K562 (cell line): ENCODE data around the gene SLC11A1. TPM values are rescaled to one million over a fixed set of nuclear protein-coding genes. Genes with fewer than 3 reads are reported as not detected.

Experiments
- ATF4 ChIP-seq: fragments of 450-650 bp; formaldehyde crosslinking; IDR thresholded peaks from 2 replicates; pipeline ENCODE4 v1.4.0; 2022; ENCODE audit warnings: mild to moderate bottlenecking, moderate library complexity
- CBX8 ChIP-seq: fragments of 200-600 bp; sonication (generic); IDR thresholded peaks from 2 replicates; pipeline ENCODE4 v1.6.1; 2012; ENCODE audit warnings: borderline replicate concordance, mixed run types, low read depth, mild to moderate bottlenecking, moderate library complexity, mixed read lengths, low read length, control low read depth, inconsistent platforms; ENCODE audit not compliant: poor library complexity, severe bottlenecking; ENCODE audit errors: extremely low read depth
- E4F1 ChIP-seq: fragments of 250-450 bp; sonication (Bioruptor Pico); IDR thresholded peaks from 2 replicates; pipeline ENCODE4 v1.5.0; 2021; ENCODE audit warnings: mild to moderate bottlenecking, borderline replicate concordance
- EHMT2 ChIP-seq: fragments of 450-650 bp; IDR thresholded peaks from 2 replicates; pipeline ENCODE4 v1.6.1; 2018; ENCODE audit warnings: antibody characterized with exemption
- GATAD2B ChIP-seq: fragments of 450-650 bp; IDR thresholded peaks from 2 replicates; pipeline ENCODE4 v1.6.1; 2017; ENCODE audit warnings: mild to moderate bottlenecking, borderline replicate concordance
- HDAC3 ChIP-seq: fragments of 450-650 bp; IDR thresholded peaks from 2 replicates; pipeline ENCODE4 v1.6.1; 2018; ENCODE audit warnings: borderline replicate concordance, mild to moderate bottlenecking, moderate library complexity; ENCODE audit not compliant: partially characterized antibody
- HDAC8 ChIP-seq: fragments of 450-650 bp; IDR thresholded peaks from 2 replicates; pipeline ENCODE4 v1.6.1; 2016; ENCODE audit warnings: mild to moderate bottlenecking, missing genetic modification characterization, moderate library complexity, missing compliant biosample characterization
- ILF3 ChIP-seq: fragments of 450-650 bp; IDR thresholded peaks from 2 replicates; pipeline ENCODE4 v1.6.1; 2018; ENCODE audit warnings: antibody characterized with exemption, mild to moderate bottlenecking, moderate library complexity, borderline replicate concordance
- MAZ ChIP-seq, 2 experiments: fragments of 450-650 bp in 1 of 2; sonication (generic) in 1 of 2; formaldehyde crosslinking; IDR thresholded peaks in 1 of 2; conservative IDR thresholded peaks in 1 of 2; 2 replicates each; pipeline versions ENCODE4 v1.4.0 to v1.5.0; 2020; ENCODE audit warnings: mild to moderate bottlenecking in 1 of 2, missing genetic modification reagents in 1 of 2
- MLLT1 ChIP-seq, 2 experiments: fragments of 450-650 bp; IDR thresholded peaks; 2 replicates each; pipeline ENCODE4 v1.6.1; 2016
- MYBL2 ChIP-seq, 2 experiments: fragments of 450-650 bp in 1 of 2; sonication (generic) in 1 of 2; formaldehyde crosslinking in 1 of 2; IDR thresholded peaks; 2 replicates each; pipeline versions ENCODE4 v1.6.1 to v1.8.1; 2017 to 2022; ENCODE audit warnings: borderline replicate concordance in 1 of 2, inconsistent platforms in 1 of 2, low read depth in 1 of 2, mild to moderate bottlenecking in 1 of 2, missing genetic modification reagents in 1 of 2, moderate library complexity in 1 of 2
- PHB2 ChIP-seq: fragments of 450-650 bp; IDR thresholded peaks from 2 replicates; pipeline ENCODE4 v1.6.1; 2017; ENCODE audit warnings: low read depth
- PHF8 ChIP-seq: fragments of 200-600 bp; sonication (generic); IDR thresholded peaks from 2 replicates; pipeline ENCODE4 v1.6.1; 2012; ENCODE audit warnings: mixed run types, mild to moderate bottlenecking, inconsistent platforms, low read length, moderate library complexity, borderline replicate concordance
- POLR2G ChIP-seq: fragments of 200-400 bp; formaldehyde crosslinking; IDR thresholded peaks from 2 replicates; pipeline ENCODE4 v1.6.1; 2017; ENCODE audit warnings: low read depth, mild to moderate bottlenecking, antibody characterized with exemption, low read length, moderate library complexity
- POU5F1 ChIP-seq: fragments of 150-350 bp; IDR thresholded peaks from 2 replicates; pipeline ENCODE4 v1.6.1; 2014; ENCODE audit warnings: borderline replicate concordance, low read length, low read depth, mild to moderate bottlenecking; ENCODE audit not compliant: partially characterized antibody
- RBM25 ChIP-seq: fragments of 200-400 bp; formaldehyde crosslinking; IDR thresholded peaks from 2 replicates; pipeline ENCODE4 v1.6.1; 2018; ENCODE audit warnings: low read length, low read depth, moderate library complexity; ENCODE audit not compliant: severe bottlenecking
- RFX7 ChIP-seq: fragments of 250-450 bp; sonication (Bioruptor Pico); IDR thresholded peaks from 2 replicates; pipeline ENCODE4 v1.5.1; 2021; ENCODE audit warnings: mild to moderate bottlenecking
- TCF3 ChIP-seq: sonication (generic); formaldehyde crosslinking; IDR thresholded peaks from 2 replicates; pipeline ENCODE4 v1.4.0; 2020; ENCODE audit warnings: mild to moderate bottlenecking, missing genetic modification reagents
- TCF7 ChIP-seq: sonication (generic); IDR thresholded peaks from 2 replicates; pipeline ENCODE4 v1.6.1; 2016; ENCODE audit warnings: antibody characterized with exemption, borderline replicate concordance
- THRAP3 ChIP-seq: fragments of 450-650 bp; IDR thresholded peaks from 2 replicates; pipeline ENCODE4 v1.6.1; 2016; ENCODE audit warnings: mild to moderate bottlenecking, inconsistent platforms, borderline replicate concordance
- THRB ChIP-seq: fragments of 450-650 bp; formaldehyde crosslinking; conservative IDR thresholded peaks from 2 replicates; pipeline ENCODE4 v1.4.0; 2022; ENCODE audit warnings: mild to moderate bottlenecking, missing genetic modification characterization
- U2AF1 ChIP-seq: fragments of 200-400 bp; formaldehyde crosslinking; optimal IDR thresholded peaks from 2 replicates; pipeline ENCODE3; 2017; ENCODE audit warnings: mild to moderate bottlenecking, low read depth, low read length, moderate library complexity
- ZEB2 ChIP-seq: fragments of 450-650 bp; IDR thresholded peaks from 2 replicates; pipeline ENCODE4 v1.6.1; 2016
- polyA plus RNA-seq, 8 experiments: library from polyadenylated mRNA; depleted of rRNA in 4 of 8; stranded (reverse) in 5 of 8; unstranded in 3 of 8; fragments of >200 nt; fragmentation: Nextera tagmentation in 2 of 8; fragmentation: Illumina TruSeq in 1 of 8; extraction: Ambion mirVana in 2 of 8; extraction: Trizol in 1 of 8; gene quantifications; 2 replicates each; pipeline versions ENCODE4 v1.2.1 to v1.2.3, GENCODE V29; 2011 to 2014; ENCODE audit warnings: inconsistent platforms in 1 of 8, missing spikeins in 1 of 8
- total RNA-seq, 7 experiments: library from RNA; depleted of rRNA in 6 of 7; stranded (reverse); fragments of >200 nt in 6 of 7; fragmentation: Illumina TruSeq in 2 of 7; extraction: Trizol in 2 of 7; gene quantifications; 2 replicates each; pipeline versions ENCODE4 v1.2.1 to v1.2.3, GENCODE V29; 2011 to 2021; ENCODE audit warnings: low replicate concordance in 1 of 7

Gene SLC11A1
- total and polyA plus RNA-seq, 9 of the 15 experiments (the other 6 are each of a cell fraction or from before 2014, with no cell fraction given): 0.35 to 1.6 (median 0.65) TPM

- TF ChIP-seq POU5F1: no peak
- TF ChIP-seq THRAP3: no peak
- TF ChIP-seq GATAD2B: no peak
- TF ChIP-seq TCF7: no peak
- no peak for TF ChIP-seq ATF4 (CRISPR knock-in tag)
- no peak for TF ChIP-seq MYBL2 (IDR thresholded peaks at IDR 0.05; ENCODE audit: low read depth)
- TF ChIP-seq MYBL2 (CRISPR knock-in tag; IDR thresholded peaks at IDR 0.05; ENCODE audit: borderline replicate concordance): no peak
- TF ChIP-seq CBX8: no peak
- TF ChIP-seq THRB (CRISPR knock-in tag): no peak
- TF ChIP-seq TCF3 (CRISPR knock-in tag): no peak
- TF ChIP-seq POLR2G: no peak
- no peak for TF ChIP-seq HDAC8 (tag)
- no peak for TF ChIP-seq U2AF1
- TF ChIP-seq PHF8: no peak
- no peak for TF ChIP-seq ILF3
- no peak for TF ChIP-seq E4F1
- peak; percentile 82 for TF ChIP-seq RBM25
- peak in 1 of 2 experiments; percentile 1; a peak in 1 of 4 replicates for TF ChIP-seq MAZ (CRISPR knock-in tag; conservative IDR thresholded peaks at IDR 0.05 in 1 of 2, IDR thresholded peaks at IDR 0.05 in 1 of 2)
- no peak for TF ChIP-seq PHB2
- TF ChIP-seq ZEB2: no peak
- no peak for TF ChIP-seq EHMT2
- no peak for TF ChIP-seq RFX7
- no peak for TF ChIP-seq HDAC3
- peak in 1 of 2 experiments; percentile 73; a peak in 2 of 4 replicates for TF ChIP-seq MLLT1 (IDR thresholded peaks at IDR 0.05)
Measured at GRCh38 chr2:218368150-218368528, 13.9 kb upstream of the SLC11A1 start (continued).
